Measurements from ENCODE around the gene PUS7L.

DNA sequence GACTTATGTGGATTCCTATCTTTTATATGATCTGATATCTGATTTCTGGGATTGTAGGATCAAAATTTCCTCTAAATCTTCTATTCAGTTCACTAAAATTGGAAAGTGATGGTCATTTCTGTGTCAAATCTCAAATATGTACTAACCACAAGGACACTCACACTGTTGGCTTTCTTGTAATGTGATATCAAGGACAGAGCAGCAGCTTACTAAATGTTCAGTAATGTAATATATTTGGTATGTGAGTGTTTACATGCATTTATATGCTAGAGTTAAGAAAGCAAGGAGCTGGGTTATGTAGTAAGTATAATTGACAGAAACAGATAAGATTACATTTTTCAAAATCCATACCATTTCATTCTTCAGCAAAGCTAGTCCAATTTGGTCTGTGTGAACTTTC is 16.5 kb downstream of the PUS7L start:
- TF ChIP-seq CTCF (IDR thresholded peaks at IDR 0.05) (no peak), POLR2AphosphoS5 (IDR thresholded peaks at IDR 0.05; ENCODE audit: insufficient read depth in 1 of 2, low read depth in 1 of 2) (no peak), POLR2A (IDR thresholded peaks at IDR 0.05) (no peak)
